ENCODE measurements around the gene CTNNA2. TPM values are rescaled to one million over a fixed set of nuclear protein-coding genes. Genes with fewer than 3 reads are reported as not detected.

Gene CTNNA2
- total and polyA plus RNA-seq, 2 of the 8 experiments (the other 6 are each of a cell fraction or from before 2014, with no cell fraction given), result 3.9 to 9.0 TPM

DNA sequence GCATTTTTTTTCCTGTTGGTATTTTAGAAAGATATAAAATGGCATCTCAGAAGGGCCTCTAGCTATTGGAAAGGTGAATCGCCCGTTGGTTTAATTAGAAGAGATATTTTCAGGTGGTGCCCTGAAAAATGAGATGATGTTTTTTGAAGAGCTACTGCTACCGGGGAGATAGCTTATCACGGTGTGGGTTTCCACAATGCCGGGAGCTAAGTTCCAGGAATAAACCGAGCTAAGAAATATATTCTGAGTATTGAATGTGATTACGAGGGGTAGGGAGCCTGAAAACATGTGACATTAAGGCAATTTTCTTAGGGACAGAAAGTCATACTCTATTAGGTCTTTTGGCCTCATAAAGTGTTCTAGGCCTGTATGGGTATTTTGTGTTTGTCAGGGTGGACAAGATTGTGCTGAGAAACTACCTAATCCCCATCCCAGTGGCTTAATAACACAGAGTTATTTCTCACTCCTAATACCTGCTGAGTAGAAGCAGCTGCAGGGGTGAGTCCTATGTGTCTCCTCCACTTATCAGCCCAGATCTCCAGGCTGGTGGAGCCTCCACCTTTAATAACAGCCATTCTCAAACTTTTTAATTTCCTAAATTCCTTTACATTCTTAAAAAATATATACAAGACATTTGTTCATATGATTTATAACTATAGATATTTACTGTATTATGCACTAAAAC, 641.5 kb downstream of the CTNNA2 start:
- H3K79me2 ChIP-seq (ENCODE audit: control insufficient read depth in 1 of 2, insufficient read depth in 2 of 2, low read length in 2 of 2), result no peaks in the 10 kb centered on the region
- CTCF ChIA-PET (ENCODE audit: partially characterized antibody), result interaction anchor here (0.8 to 1.5 kb wide), 5 partner anchors 15 to 102 kb away, joined by 3 to 4 read pairs (median 3); no protein-coding TSS in a partner anchor
- no peak overlapping the region for H2AK5ac ChIP-seq (ENCODE audit: low read depth, low read length)
- H2BK120ac ChIP-seq (replicated peaks; ENCODE audit: low read depth, low read length), result no peak overlapping the region
- DNase-seq (ENCODE audit: low read depth in 1 of 2, low spot score in 2 of 2), result no peak
- no peak overlapping the region for H4K91ac ChIP-seq (replicated peaks; ENCODE audit: insufficient read length, low read length)
- FAIRE-seq, result no peak
- H2BK15ac ChIP-seq (ENCODE audit: low read length), result no peak overlapping the region
- no peak overlapping the region for H3K14ac ChIP-seq (ENCODE audit: insufficient read length)
- H3K36me3 ChIP-seq (ENCODE audit: control insufficient read depth in 2 of 4, insufficient read depth in 4 of 4, low read length in 3 of 4), result no peaks in the 10 kb centered on the region
- H3K4me1 ChIP-seq (replicated peaks in 1 of 4; ENCODE audit: control insufficient read depth in 3 of 4, insufficient read depth in 4 of 4, low read length in 3 of 4), result no peaks in the 10 kb centered on the region; a peak in 1 of 7 replicates
- H3K9me3 ChIP-seq (ENCODE audit: insufficient read depth in 2 of 2, low read depth in 1 of 2, low read length in 1 of 2), result no peaks in the 10 kb centered on the region
- 92% methylated on average over 7 of the region's 7 CpGs; no CpG with 5 or more reads in 1 of the 2 experiments for WGBS, 2 experiments (ENCODE audit: extremely low coverage in 1 of 2, insufficient coverage in 1 of 2, insufficient read length in 1 of 2, insufficient replicate concordance in 2 of 2, low coverage in 1 of 2, low lambda C conversion rate in 2 of 2, missing lambda C conversion rate in 1 of 2)
- H3K4me2 ChIP-seq (ENCODE audit: insufficient read depth in 1 of 2, low read depth in 2 of 2, low read length in 2 of 2), result no peak overlapping the region
- H3K23ac ChIP-seq (ENCODE audit: insufficient read length), result no peak overlapping the region
- no peaks in the 10 kb centered on the region for H4K20me1 ChIP-seq (replicated peaks in 1 of 2; ENCODE audit: control insufficient read depth in 1 of 2, insufficient read depth in 2 of 2, low read length in 2 of 2)
- H3K23me2 ChIP-seq (ENCODE audit: low read depth, low read length), result no peaks in the 10 kb centered on the region
- H4K5ac ChIP-seq (ENCODE audit: insufficient read length, low read depth, low read length), result no peak overlapping the region
- no peak overlapping the region for H3K27ac ChIP-seq (ENCODE audit: low read depth, low read length)
- H3K27me3 ChIP-seq (replicated peaks in 1 of 4; ENCODE audit: control insufficient read depth in 3 of 4, extremely low read depth in 1 of 4, insufficient read depth in 3 of 4, low read length in 3 of 4), result no peaks in the 10 kb centered on the region
- H2BK20ac ChIP-seq (ENCODE audit: low read length), result no peak overlapping the region
- no peaks in the 10 kb centered on the region for H3K79me1 ChIP-seq (ENCODE audit: low read depth, low read length)
- TF ChIP-seq, protein P1, sequence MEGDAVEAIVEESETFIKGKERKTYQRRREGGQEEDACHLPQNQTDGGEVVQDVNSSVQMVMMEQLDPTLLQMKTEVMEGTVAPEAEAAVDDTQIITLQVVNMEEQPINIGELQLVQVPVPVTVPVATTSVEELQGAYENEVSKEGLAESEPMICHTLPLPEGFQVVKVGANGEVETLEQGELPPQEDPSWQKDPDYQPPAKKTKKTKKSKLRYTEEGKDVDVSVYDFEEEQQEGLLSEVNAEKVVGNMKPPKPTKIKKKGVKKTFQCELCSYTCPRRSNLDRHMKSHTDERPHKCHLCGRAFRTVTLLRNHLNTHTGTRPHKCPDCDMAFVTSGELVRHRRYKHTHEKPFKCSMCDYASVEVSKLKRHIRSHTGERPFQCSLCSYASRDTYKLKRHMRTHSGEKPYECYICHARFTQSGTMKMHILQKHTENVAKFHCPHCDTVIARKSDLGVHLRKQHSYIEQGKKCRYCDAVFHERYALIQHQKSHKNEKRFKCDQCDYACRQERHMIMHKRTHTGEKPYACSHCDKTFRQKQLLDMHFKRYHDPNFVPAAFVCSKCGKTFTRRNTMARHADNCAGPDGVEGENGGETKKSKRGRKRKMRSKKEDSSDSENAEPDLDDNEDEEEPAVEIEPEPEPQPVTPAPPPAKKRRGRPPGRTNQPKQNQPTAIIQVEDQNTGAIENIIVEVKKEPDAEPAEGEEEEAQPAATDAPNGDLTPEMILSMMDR (IDR thresholded peaks at IDR 0.05; ENCODE audit: control extremely low read depth in 1 of 3, insufficient read depth in 1 of 3, low read depth in 1 of 3, low read length in 3 of 3), result no peak
- no peak for TF ChIP-seq KDM1A (IDR thresholded peaks at IDR 0.05; ENCODE audit: borderline replicate concordance, low read length)
- H3K9ac ChIP-seq (replicated peaks in 1 of 4; ENCODE audit: extremely low read depth in 1 of 4, low read depth in 3 of 4, low read length in 3 of 4), result no peak overlapping the region
- H2BK5ac ChIP-seq (ENCODE audit: low read depth, low read length), result no peak overlapping the region
- H3K56ac ChIP-seq (replicated peaks; ENCODE audit: insufficient read length, low read depth, low read length), result no peak overlapping the region
- no peak overlapping the region for H3K18ac ChIP-seq (ENCODE audit: extremely low read depth, low read length)
- no peak overlapping the region for H4K8ac ChIP-seq (ENCODE audit: extremely low read depth, insufficient read depth, low read length)
- no peak overlapping the region for H3K4me3 ChIP-seq (ENCODE audit: extremely low read depth in 1 of 4, insufficient read depth in 2 of 4, low read depth in 3 of 4, low read length in 4 of 4)
- H2BK12ac ChIP-seq (ENCODE audit: low read depth, low read length), result no peak overlapping the region
- POLR2A ChIA-PET (ENCODE audit: partially characterized antibody), result no interaction called here
- no peak overlapping the region for H3K4ac ChIP-seq (replicated peaks; ENCODE audit: insufficient read length, low read depth, low read length)
- H2AFZ ChIP-seq (ENCODE audit: low read length), result no peak overlapping the region

All from H1 (cell line).